ENCODE results near the gene MR1.
A peak's percentile ranks its signal among the peaks of the same experiment; 100 is the strongest.

Gene MR1

DNA sequence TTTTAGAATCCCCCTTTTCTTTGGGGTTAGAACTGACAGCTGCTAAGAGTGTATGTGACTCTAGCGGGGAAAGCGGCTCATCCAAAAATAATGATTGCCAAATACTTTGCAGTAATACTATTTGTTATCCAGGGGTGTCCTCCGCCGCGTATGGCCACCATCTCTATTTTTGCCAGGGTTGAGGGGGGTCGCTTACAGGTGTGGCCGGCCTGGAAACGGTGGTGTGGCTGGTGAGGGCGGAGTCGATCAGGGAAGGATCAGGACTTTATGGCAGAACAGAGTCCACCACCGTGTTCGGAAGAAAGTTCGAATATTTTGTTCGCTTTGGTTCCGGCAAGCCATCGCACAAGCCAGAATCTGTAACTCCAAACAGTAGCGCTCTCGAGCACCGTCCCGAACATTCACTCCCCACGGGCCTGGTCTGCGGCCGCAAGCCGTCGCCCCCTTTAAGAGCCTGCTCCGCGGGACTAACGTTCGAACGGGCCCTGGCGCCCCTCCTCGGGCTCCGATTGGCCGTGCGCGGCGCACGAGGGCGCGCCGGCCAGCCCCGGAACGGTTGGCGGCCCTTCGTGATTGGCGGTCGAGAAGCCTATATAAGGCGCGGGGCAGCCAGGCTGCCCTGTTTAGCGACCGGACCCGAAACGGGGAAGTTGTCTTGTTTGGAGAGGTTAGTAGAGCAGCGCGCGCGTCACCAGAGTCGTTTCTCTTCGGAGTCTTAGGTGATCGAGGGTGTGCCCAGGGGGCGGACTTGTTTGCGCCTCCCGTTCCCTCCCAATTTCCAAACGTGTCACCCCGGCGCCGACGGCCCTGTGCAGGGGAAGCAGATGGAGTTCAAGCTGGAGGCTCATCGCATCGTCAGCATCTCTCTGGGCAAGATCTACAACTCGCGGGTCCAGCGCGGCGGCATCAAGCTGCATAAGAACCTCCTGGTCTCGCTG lies 54.6 kb downstream of the MR1 start, which contains the start of gene IER5:
Gene IER5 (plus strand): TSS at position 622 of the 938 bp plus-strand sequence. CDS start 203 bp downstream, at position 825.
- H3K36me3 ChIP-seq, result no peaks in the 10 kb centered on the region
- TF ChIP-seq, protein P1, sequence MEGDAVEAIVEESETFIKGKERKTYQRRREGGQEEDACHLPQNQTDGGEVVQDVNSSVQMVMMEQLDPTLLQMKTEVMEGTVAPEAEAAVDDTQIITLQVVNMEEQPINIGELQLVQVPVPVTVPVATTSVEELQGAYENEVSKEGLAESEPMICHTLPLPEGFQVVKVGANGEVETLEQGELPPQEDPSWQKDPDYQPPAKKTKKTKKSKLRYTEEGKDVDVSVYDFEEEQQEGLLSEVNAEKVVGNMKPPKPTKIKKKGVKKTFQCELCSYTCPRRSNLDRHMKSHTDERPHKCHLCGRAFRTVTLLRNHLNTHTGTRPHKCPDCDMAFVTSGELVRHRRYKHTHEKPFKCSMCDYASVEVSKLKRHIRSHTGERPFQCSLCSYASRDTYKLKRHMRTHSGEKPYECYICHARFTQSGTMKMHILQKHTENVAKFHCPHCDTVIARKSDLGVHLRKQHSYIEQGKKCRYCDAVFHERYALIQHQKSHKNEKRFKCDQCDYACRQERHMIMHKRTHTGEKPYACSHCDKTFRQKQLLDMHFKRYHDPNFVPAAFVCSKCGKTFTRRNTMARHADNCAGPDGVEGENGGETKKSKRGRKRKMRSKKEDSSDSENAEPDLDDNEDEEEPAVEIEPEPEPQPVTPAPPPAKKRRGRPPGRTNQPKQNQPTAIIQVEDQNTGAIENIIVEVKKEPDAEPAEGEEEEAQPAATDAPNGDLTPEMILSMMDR (IDR thresholded peaks at IDR 0.05), result peak; percentile 22
- H3K9me3 ChIP-seq, result no peaks in the 10 kb centered on the region
- H3K27me3 ChIP-seq, result no peaks in the 10 kb centered on the region
- H3K4me3 ChIP-seq (ENCODE audit: low read depth in 1 of 2, low read length in 1 of 2), result peak within 1 kb of the TSS; percentile 69 to 97
- peak within 1 kb of the TSS; percentile 93 for H3K27ac ChIP-seq
- peaks cover 33 to 35% of the 10 kb centered on the region in 2 experiments for H3K4me1 ChIP-seq (ENCODE audit: control insufficient read depth in 1 of 2, insufficient read depth in 1 of 2, low read depth in 1 of 2, low read length in 1 of 2)

DNA sequence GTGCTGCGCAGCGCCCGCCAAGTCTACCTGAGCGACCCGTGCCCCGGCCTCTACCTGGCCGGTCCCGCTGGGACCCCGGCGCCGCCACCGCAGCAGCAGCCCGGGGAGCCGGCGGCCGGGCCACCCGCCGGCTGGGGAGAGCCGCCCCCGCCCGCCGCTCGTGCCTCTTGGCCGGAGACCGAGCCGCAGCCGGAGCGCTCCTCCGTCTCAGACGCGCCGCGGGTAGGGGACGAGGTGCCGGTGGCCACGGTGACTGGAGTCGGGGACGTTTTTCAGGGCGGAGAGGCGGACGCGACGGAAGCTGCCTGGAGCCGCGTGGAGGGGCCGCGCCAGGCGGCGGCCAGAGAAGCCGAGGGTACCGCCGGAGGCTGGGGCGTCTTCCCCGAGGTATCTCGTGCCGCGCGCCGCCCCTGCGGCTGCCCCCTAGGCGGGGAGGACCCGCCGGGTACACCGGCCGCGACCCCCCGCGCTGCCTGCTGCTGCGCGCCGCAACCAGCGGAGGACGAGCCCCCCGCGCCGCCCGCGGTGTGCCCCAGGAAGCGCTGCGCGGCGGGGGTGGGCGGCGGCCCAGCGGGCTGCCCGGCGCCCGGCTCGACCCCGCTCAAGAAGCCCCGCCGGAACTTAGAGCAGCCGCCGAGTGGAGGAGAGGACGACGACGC lies 55.4 kb downstream of the MR1 start:
- Histone ChIP-seq H3K4me1 (ENCODE audit: control insufficient read depth in 1 of 2, insufficient read depth in 1 of 2, low read depth in 1 of 2, low read length in 1 of 2) (peaks cover 33 to 35% of the 10 kb centered on the region in 2 experiments), H3K4me3 (ENCODE audit: low read depth in 1 of 2, low read length in 1 of 2) (peak overlapping the region; percentile 69 to 97), H3K27ac (peak overlapping the region; percentile 93), H3K9me3 (no peaks in the 10 kb centered on the region), H3K27me3 (no peaks in the 10 kb centered on the region), H3K36me3 (no peaks in the 10 kb centered on the region)
- TF ChIP-seq, protein P1 (IDR thresholded peaks at IDR 0.05), result no peak

DNA sequence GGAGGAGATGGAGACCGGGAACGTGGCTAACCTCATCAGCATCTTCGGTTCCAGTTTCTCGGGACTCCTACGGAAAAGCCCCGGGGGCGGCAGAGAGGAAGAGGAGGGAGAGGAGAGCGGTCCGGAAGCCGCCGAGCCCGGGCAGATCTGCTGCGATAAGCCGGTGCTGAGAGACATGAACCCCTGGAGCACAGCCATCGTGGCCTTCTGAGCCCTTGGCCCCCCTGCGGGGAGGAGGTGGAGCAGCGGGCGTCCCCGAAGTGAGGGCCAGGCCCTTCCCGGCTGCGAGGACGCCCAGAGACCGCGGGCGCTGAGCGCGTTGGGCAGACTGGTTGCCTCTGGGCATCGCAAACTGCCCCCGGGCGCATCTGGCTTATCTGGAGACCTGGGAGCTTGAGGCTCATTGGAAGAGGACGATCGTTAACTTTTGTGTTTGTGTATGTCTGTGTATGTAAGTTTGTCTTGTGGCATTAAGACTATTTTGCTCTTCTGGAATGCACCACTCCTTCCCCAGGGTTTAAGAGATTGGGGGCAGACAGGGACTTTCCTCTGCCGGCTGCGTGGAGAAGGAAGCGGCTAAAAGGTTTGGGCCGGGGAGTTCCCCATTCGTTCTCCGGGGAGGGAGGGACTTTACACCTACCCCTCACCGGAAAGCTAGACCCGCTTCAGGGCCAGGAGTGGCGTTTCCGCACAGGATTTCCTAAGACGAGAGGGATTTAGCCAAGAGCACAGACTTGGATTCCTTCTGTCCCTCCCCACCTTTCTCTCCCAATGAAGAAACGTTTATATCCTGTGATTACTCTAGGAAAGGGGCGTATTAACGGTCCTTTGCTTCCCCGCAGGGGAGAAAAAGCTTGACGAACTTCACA lies 56.1 kb downstream of the MR1 start:
- Histone ChIP-seq H3K27me3 (no peaks in the 10 kb centered on the region), H3K4me3 (ENCODE audit: low read depth in 1 of 2, low read length in 1 of 2) (peak overlapping the region; percentile 69 to 97), H3K27ac (peak overlapping the region; percentile 93), H3K9me3 (no peaks in the 10 kb centered on the region), H3K36me3 (no peaks in the 10 kb centered on the region), H3K4me1 (ENCODE audit: control insufficient read depth in 1 of 2, insufficient read depth in 1 of 2, low read depth in 1 of 2, low read length in 1 of 2) (peaks cover 33 to 35% of the 10 kb centered on the region in 2 experiments)
- TF ChIP-seq, protein P1 (IDR thresholded peaks at IDR 0.05), result no peak

DNA sequence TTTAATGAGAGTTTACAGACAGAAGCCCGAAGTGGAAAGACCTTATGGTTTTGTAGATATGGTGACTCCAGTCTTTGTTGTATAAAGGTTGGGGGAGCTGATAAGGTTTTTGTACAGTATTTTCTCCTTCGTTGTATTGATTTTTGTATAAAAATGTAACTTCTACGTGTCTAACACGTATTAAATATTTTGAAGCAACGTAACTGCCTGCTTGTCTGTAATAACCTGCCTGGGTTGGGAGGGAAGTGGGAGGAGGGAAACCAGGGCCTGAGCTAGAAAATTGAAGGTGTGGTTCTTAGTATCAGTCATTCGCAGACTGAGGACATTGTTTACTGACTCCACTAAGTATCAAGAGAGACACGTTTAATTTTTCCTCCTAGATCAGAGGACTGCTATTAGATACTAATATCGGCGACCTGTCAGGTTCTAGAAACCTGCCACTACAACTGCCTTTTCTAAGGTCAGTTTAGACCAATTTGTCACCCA lies 56.9 kb downstream of the MR1 start:
- TF ChIP-seq, protein P1 (IDR thresholded peaks at IDR 0.05), result no peak
- peak overlapping the region; percentile 93 for H3K27ac ChIP-seq
- H3K36me3 ChIP-seq, result no peaks in the 10 kb centered on the region
- H3K4me3 ChIP-seq (ENCODE audit: low read depth in 1 of 2, low read length in 1 of 2), result peak overlapping the region; percentile 69 to 97
- H3K9me3 ChIP-seq, result no peaks in the 10 kb centered on the region
- H3K4me1 ChIP-seq (ENCODE audit: control insufficient read depth in 1 of 2, insufficient read depth in 1 of 2, low read depth in 1 of 2, low read length in 1 of 2), result peaks cover 33 to 35% of the 10 kb centered on the region in 2 experiments
- no peaks in the 10 kb centered on the region for H3K27me3 ChIP-seq
